NB4 (cell line): ENCODE measurements around the gene SIX6.

Experiments
- POLR2A ChIP-seq: IDR thresholded peaks from 2 replicates; pipeline ENCODE4 v1.6.1; 2011; ENCODE audit warnings: mild to moderate bottlenecking; ENCODE audit not compliant: insufficient read length; ENCODE audit errors: extremely low read depth
- TF ChIP-seq, protein P1 (sequence below): IDR thresholded peaks from one replicate; pipeline ENCODE4 v1.5.1; 2012; ENCODE audit warnings: low read depth, low read length

DNA sequence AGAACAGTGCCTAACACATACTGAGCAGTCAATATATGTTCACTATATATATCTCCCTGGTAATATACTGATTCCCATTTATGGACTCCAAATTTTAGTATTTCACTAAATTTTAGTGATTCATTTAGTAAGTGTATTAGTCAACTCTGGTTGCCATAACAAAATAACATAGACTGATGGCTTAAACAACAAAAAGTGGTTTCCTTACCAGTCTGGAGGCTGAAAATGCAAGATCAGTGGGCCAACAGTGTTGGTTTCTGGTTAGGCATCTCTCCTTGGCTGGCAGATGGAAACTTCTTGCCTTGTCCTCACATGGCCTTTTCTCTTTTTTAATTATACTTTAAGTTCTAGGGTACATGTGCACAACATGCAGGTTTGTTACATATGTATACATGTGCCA, 28.7 kb downstream of the SIX6 start:
- TF ChIP-seq, protein P1, sequence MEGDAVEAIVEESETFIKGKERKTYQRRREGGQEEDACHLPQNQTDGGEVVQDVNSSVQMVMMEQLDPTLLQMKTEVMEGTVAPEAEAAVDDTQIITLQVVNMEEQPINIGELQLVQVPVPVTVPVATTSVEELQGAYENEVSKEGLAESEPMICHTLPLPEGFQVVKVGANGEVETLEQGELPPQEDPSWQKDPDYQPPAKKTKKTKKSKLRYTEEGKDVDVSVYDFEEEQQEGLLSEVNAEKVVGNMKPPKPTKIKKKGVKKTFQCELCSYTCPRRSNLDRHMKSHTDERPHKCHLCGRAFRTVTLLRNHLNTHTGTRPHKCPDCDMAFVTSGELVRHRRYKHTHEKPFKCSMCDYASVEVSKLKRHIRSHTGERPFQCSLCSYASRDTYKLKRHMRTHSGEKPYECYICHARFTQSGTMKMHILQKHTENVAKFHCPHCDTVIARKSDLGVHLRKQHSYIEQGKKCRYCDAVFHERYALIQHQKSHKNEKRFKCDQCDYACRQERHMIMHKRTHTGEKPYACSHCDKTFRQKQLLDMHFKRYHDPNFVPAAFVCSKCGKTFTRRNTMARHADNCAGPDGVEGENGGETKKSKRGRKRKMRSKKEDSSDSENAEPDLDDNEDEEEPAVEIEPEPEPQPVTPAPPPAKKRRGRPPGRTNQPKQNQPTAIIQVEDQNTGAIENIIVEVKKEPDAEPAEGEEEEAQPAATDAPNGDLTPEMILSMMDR: no peak
- no peak for TF ChIP-seq POLR2A
